SU-DHL-6 (cell line): ENCODE data around the gene ANO7.

ENCODE experiments used
- H2AFZ ChIP-seq: fragments of 200-600 bp; sonication (generic); 2 replicates; pipeline ENCODE4 v1.6.1; 2014; ENCODE audit warnings: low read depth, mild to moderate bottlenecking, moderate library complexity, mixed read lengths, antibody characterized with exemption, low read length; ENCODE audit not compliant: severe bottlenecking
- H3F3A ChIP-seq: fragments of 200-600 bp; shearing (Covaris generic); 2 replicates; pipeline ENCODE4 v1.6.0; 2016; ENCODE audit warnings: antibody characterized with exemption, mild to moderate bottlenecking; ENCODE audit not compliant: insufficient read depth
- H3K27ac ChIP-seq: fragments of 200-600 bp; sonication (generic); 2 replicates; pipeline ENCODE4 v1.5.1; 2016; ENCODE audit warnings: low read depth, mild to moderate bottlenecking, low read length, moderate library complexity, mixed read lengths
- H3K27me3 ChIP-seq: fragments of 200-600 bp; sonication (generic), shearing (Covaris generic); 2 replicates; pipeline ENCODE4 v1.6.0; 2014; ENCODE audit warnings: mild to moderate bottlenecking, low read length
- H3K36me3 ChIP-seq: fragments of 200-600 bp; sonication (generic); 2 replicates; pipeline ENCODE4 v1.6.1; 2014; ENCODE audit warnings: mild to moderate bottlenecking, low read length, mixed read lengths
- H3K4me2 ChIP-seq: fragments of 300-600, 200-600 bp; shearing (Covaris generic), sonication (generic); 2 replicates; pipeline ENCODE4 v1.6.0; 2014; ENCODE audit warnings: low read length, low read depth, mild to moderate bottlenecking; ENCODE audit not compliant: poor library complexity, severe bottlenecking
- H3K4me3 ChIP-seq: fragments of 200-600 bp; sonication (generic); 2 replicates; pipeline ENCODE4 v1.5.1; 2014; ENCODE audit warnings: antibody characterized with exemption, low read length, mild to moderate bottlenecking, mixed read lengths; ENCODE audit not compliant: insufficient read depth, poor library complexity, severe bottlenecking
- H3K79me2 ChIP-seq: fragments of 200-600 bp; sonication (generic); 2 replicates; pipeline ENCODE4 v1.6.1; 2014; ENCODE audit warnings: mild to moderate bottlenecking, low read length, moderate library complexity; ENCODE audit not compliant: insufficient read depth
- H3K9ac ChIP-seq: fragments of 200-600 bp; sonication (generic); 2 replicates; pipeline ENCODE4 v1.7.0; 2014; ENCODE audit warnings: mild to moderate bottlenecking, low read length
- H3K9me2 ChIP-seq: fragments of 200-600 bp; sonication (generic); replicated peaks from 2 replicates; pipeline ENCODE4 v1.6.1; 2014; ENCODE audit warnings: low read length; ENCODE audit not compliant: insufficient read depth
- H3K9me3 ChIP-seq: fragments of 200-600 bp; sonication (generic); 2 replicates; pipeline ENCODE4 v1.6.1; 2014; ENCODE audit warnings: low read length, mixed read lengths; ENCODE audit not compliant: insufficient read depth
- H4K20me1 ChIP-seq: fragments of 200-600 bp; sonication (generic); 2 replicates; pipeline ENCODE4 v1.6.1; 2014; ENCODE audit warnings: low read depth, mild to moderate bottlenecking, antibody characterized with exemption, low read length, moderate library complexity, mixed read lengths
- EZH2phosphoT487 ChIP-seq: fragments of 200-600 bp; sonication (generic), shearing (Covaris generic); conservative IDR thresholded peaks from 2 replicates; pipeline ENCODE4 v1.6.1; 2018; ENCODE audit warnings: mild to moderate bottlenecking, antibody characterized with exemption, low read length, moderate library complexity, mixed read lengths
- TF ChIP-seq, protein P1 (sequence below): fragments of 200-600 bp; sonication (generic); IDR thresholded peaks from one replicate; pipeline ENCODE4 v1.5.1; 2017; ENCODE audit warnings: antibody characterized with exemption, mild to moderate bottlenecking, low read length, moderate library complexity; ENCODE audit not compliant: insufficient read depth, poor library complexity, severe bottlenecking

Gene ANO7

DNA sequence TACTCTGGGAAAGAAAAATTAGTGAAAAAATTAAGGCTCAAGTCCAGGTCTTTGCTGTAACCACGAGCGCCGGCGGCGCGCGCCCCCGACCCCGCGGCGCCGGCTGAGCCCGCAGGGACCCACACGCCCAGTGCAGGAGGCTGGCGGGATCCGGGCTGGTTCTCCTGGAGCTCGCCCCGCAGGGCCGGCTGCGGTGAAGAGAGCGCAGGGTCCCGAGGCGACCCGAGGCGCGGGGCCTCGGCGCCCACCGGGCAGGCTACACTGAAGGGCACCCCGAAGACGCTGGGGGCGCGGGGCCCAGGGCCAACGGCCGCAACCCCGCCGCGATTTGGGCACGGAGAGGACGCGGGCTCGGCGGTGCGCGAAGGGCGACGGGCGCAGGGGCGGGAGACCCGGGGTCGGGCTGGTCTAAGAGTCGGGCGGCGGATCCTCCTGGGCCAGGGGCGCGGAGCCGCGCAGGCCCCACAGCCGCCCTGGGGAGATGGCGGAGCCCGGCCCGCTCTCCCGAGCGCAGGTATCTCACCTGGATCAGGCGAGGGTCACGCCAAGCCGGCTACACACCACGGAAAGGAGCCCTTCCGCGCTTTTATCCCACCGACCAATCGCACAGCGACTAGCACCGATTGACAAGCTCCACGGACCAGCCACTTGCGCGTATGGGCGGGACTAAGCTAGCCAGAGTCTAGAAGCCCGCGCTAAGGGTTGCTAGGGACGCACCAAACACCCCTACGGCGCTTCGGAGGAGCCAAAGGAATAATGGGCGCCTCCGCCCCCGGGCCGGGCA is 39.4 kb upstream of the ANO7 start, which contains the start of gene PASK:
TSS of gene PASK (minus strand) at position 582 of the 784 bp plus-strand sequence. CDS start 6,440 bp downstream, outside the sequence.
- TF ChIP-seq, protein P1, sequence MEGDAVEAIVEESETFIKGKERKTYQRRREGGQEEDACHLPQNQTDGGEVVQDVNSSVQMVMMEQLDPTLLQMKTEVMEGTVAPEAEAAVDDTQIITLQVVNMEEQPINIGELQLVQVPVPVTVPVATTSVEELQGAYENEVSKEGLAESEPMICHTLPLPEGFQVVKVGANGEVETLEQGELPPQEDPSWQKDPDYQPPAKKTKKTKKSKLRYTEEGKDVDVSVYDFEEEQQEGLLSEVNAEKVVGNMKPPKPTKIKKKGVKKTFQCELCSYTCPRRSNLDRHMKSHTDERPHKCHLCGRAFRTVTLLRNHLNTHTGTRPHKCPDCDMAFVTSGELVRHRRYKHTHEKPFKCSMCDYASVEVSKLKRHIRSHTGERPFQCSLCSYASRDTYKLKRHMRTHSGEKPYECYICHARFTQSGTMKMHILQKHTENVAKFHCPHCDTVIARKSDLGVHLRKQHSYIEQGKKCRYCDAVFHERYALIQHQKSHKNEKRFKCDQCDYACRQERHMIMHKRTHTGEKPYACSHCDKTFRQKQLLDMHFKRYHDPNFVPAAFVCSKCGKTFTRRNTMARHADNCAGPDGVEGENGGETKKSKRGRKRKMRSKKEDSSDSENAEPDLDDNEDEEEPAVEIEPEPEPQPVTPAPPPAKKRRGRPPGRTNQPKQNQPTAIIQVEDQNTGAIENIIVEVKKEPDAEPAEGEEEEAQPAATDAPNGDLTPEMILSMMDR = no peak
- no peak for TF ChIP-seq EZH2phosphoT487
- Histone ChIP-seq H2AFZ (peak within 1 kb of the TSS; percentile 91), H3K79me2 (peaks cover 47% of the 10 kb centered on the region)

DNA sequence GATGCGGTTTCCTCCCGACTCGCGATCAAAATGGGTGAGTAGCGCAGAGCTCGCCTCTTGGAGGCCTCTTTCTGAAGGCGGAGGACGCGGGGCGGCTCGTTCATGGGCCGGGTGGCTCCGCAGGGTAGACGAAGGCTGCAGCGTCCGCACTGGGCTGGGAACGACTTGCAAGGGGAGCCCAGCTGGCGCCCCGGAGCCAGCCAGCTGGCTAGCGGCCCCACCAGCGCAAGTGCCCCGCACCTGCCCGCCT is 38.9 kb upstream of the ANO7 start:
- H3K9me2 ChIP-seq = no peaks in the 10 kb centered on the region
- peaks cover 4% of the 10 kb centered on the region; the same call in 1 of the 2 replicates for H4K20me1 ChIP-seq
- no peaks in the 10 kb centered on the region for H3K9me3 ChIP-seq
- H3F3A ChIP-seq = 0 out of 2 replicates have a peak, but pooled peaks cover 6% of the 10 kb centered on the region
- TF ChIP-seq, protein P1 = no peak
- no peak for TF ChIP-seq EZH2phosphoT487
- H3K79me2 ChIP-seq = peaks cover 47% of the 10 kb centered on the region
- peak overlapping the region; percentile 66 for H3K4me2 ChIP-seq
- no peaks in the 10 kb centered on the region for H3K27me3 ChIP-seq
- H2AFZ ChIP-seq = peak overlapping the region; percentile 70
- H3K27ac ChIP-seq = no peak overlapping the region; the same call in 1 of the 2 replicates
- no peaks in the 10 kb centered on the region for H3K36me3 ChIP-seq
- H3K9ac ChIP-seq = peak overlapping the region; percentile 87
- peak overlapping the region; percentile 64 for H3K4me3 ChIP-seq

More for the DNA sequence above, 39.4 kb upstream of the ANO7 start, which contains the start of gene PASK:
- H3K27ac ChIP-seq = no peak within 1 kb of the TSS; the same call in 1 of the 2 replicates
- no peaks in the 10 kb centered on the region for H3K9me2 ChIP-seq
- peak within 1 kb of the TSS; percentile 69 for H3K4me2 ChIP-seq
- peak within 1 kb of the TSS; percentile 64 for H3K4me3 ChIP-seq
- H3F3A ChIP-seq = 0 out of 2 replicates have a peak, but pooled peaks cover 6% of the 10 kb centered on the region
- H4K20me1 ChIP-seq = peaks cover 4% of the 10 kb centered on the region; the same call in 1 of the 2 replicates
- H3K9ac ChIP-seq = peak within 1 kb of the TSS; percentile 87
- no peaks in the 10 kb centered on the region for H3K27me3 ChIP-seq
- H3K9me3 ChIP-seq = no peaks in the 10 kb centered on the region
- H3K36me3 ChIP-seq = no peaks in the 10 kb centered on the region

DNA sequence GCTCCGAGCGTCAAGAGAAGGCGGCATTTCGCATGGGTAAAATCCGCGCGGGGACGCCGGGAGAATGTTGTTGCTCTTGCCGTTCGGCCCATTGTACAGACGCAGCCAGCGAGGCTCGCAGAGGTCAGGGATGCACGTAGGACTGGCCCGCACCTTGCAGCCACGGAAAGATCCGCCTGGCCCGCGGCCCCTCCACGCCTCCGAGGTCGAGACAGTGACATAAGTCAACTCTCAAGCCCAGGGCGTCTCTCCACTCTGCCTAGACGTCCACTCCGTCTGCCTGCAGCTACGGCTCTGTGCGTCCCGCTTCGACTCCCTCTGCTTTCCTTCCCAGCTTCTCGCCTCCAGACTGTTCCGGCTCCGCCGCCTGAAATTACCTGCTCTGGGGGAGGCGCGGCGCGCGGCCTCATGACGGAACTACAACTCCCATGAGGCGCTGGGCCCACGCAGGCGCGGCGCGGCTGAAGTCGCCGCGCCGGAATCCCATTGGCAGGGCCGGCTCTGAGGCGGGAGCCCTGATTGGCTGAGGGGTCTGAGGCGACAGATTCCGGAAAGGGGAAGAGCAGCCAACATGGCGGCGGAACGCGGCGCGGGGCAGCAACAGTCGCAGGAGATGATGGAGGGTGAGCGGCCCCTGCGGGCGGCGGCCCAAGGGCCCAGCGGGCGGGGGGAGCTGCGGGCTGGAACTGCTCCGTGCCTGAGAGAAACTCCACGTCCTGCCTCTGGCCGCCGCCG is 38.4 kb upstream of the ANO7 start, which contains the start of gene PPP1R7:
TSS of gene PPP1R7 (plus strand) at position 543 of the 735 bp plus-strand sequence. CDS start at position 572, 29 bp downstream.
- peaks cover 4% of the 10 kb centered on the region; the same call in 1 of the 2 replicates for H4K20me1 ChIP-seq
- H3K9ac ChIP-seq = peak within 1 kb of the TSS; percentile 87
- H3K4me2 ChIP-seq = peak within 1 kb of the TSS; percentile 69
- H3K9me2 ChIP-seq = no peaks in the 10 kb centered on the region
- peak within 1 kb of the TSS; percentile 64 for H3K4me3 ChIP-seq
- peak within 1 kb of the TSS; percentile 91 for H2AFZ ChIP-seq
- H3K36me3 ChIP-seq = no peaks in the 10 kb centered on the region
- no peaks in the 10 kb centered on the region for H3K27me3 ChIP-seq
- H3K79me2 ChIP-seq = peaks cover 47% of the 10 kb centered on the region
- H3K9me3 ChIP-seq = no peaks in the 10 kb centered on the region
- H3F3A ChIP-seq = 0 out of 2 replicates have a peak, but pooled peaks cover 6% of the 10 kb centered on the region
- peak within 1 kb of the TSS; percentile 25; the same call in 1 of the 2 replicates for H3K27ac ChIP-seq
- TF ChIP-seq, protein P1 = no peak
- TF ChIP-seq EZH2phosphoT487 = no peak
